SIG-M5 (cell line): ENCODE results near the gene VAMP1.
A peak's percentile ranks its signal among the peaks of the same experiment; 100 is the strongest.
"Not testable (repeated sequence)": the region's sequence is repeated elsewhere in the genome, so short reads cannot be mapped to it uniquely, and the experiment has no call there.

Source experiments
- DNase-seq: peaks from one replicate; lab custom pipeline; 2025; lab: John Stamatoyannopoulos, UW

VAMP1 gene

DNA sequence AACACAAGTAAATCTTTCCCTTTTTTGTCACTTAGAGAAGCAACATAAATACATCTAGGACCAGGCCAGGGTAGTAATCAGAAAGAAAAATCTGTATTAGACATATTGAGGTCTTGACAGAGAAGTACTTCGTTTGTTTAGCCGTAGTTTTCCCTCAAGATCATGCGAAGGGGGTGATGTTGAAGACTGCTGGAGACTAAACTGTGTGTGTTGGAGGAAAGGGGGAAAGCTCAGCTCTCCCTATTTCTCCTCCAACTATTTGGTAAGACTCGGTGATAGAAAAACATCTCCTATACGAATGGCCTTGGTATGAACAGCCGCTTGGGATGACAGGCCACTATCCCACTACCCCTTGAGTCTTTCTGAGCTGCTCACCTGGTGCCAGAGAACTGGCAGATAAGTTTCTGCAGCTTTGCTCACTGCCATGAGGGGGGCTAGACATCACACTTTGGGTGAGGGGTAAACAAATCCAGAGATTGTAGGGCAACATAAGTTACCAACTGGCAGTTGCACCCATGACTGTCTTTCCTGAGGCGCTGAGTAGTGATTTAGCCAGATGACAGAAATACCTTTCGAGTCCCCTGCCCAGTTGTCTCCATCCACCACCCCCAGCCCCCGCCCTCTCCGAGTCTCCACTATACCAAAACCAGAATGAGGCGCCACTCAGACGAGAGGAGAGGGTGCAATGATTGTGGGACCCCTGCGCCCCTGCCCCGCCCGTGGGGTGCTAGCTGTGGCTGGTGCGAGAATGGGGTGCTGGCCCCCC, 685 bp downstream of the VAMP1 start:
- no peak for DNase-seq

DNA sequence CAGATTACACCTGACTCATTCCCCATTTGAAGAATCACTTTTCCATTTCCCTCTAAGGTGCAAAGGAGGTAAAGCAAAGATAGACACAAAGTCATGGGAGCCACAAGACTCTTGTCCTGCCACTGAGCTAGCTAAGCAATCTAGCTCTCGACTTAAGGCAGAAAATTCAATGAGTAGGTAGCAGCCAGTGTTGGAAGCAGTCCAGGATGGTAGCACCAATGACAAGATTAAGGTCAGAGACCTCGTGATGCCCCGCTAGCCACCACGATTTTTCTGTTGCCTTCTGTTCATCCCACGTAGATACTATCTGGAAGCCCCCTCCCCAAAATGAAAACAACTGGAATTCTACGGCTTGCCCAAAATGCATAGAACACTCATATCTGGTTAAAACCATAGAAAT, 1.4 kb downstream of the VAMP1 start:
- no peak for DNase-seq

DNA sequence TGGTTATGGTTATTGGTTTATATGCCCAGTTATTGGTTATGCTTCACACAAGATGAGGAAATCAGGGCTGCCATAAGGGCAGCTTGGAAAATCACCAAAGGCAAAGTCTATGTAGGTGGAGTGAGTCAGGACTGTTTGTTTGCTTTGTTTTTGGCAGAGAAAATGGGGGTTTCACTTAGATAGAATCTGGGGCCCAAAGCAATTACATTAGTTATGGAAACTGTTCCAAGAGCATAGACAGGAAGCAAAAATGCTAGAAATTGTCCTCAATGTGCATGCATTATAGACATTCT, 2.2 kb downstream of the VAMP1 start:
- no peak for DNase-seq

DNA sequence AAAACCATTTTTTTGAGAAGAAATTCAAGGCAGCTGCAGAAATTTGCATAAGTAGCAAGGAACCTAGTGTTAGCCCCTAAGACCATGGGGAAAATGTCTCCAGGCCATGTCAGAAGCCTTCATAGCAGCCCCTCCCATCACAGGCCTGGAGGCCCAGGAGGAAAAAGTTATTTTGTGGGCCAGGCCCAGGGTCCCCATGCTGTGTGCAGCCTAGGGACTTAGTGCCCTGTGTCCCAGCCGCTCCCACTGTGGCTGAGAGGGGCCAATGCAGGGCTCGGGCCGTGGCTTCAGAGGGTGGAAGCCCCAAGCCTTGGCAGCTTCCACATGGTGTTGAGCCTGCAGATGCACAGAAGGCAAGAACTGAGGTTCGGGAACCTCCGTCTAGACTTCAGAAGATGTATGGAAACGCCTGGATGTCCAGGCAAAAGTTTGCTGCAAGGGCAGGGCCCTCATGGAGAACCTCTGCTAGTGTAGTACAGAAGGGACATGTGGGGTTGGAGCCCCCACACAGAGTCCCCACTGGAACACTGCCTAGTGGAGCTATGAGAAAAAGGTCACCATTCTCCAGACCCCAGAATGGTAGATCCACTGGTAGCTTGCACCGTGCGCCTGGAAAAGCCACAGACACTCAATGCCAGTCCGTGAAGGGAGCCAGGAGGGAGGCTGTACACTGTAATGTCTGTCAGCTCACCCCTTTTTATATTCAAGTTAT, 2.8 kb downstream of the VAMP1 start:
- DNase-seq: not testable (repeated sequence)

- DNase-seq: not testable (repeated sequence)
Measured at GRCh38 chr12:6466751-6467150, 3.7 kb downstream of the VAMP1 start.

DNA sequence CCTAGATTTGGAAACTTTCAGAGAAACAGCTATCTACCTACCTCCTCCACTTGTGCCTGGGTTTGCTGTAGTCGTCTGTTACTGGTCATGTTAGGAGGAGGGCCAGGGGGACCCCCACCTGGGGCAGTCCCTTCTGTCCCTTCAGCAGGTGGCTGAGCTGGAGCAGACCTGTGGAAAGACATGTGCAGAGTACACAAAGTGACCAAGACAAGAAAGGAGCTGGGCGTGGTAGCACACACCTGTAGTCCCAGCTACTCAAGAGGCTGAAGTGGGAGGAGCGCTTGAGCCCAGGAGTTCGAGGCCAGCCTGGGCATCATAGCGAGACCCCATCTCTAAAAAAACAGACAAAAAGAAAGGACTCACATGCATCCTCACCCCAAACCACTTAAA, 4.3 kb downstream of the VAMP1 start:
- no peak for DNase-seq

DNA sequence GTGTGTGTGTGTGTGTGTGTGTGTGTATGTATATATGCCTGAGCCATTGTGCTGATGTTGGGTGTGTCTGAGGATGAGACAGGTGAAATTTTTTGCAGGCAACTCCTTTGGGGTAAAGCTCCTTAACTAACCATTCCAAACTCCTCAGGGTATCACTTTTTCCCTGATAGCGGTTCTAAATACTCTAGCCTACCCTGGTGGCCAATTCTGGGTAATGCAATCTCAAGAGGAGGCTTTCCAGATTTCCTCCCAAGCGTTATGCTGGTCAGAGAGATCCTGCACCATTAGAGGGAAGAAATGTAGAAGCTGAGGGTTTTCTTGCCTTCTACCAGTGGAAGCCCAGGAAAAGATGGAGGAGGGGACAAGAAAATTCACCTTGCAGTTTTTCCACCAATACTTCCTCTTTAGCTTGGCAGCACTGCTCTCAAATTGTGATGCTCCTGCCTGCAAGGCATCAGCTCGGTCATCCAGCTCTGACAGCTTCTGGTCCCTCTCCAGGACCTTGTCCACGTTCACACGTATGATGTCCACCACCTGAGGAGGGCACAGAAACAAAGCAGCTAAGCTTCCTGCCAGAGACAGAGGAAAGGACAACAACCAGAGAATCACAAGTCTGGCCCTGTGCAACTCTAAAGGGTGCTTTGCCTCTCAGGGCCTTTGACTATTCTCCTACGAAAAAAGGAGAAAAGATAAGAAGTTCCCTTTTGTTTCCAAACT, 4.9 kb downstream of the VAMP1 start:
- DNase-seq: no peak

- no peak for DNase-seq
Measured at GRCh38 chr12:6464531-6464930, 5.9 kb downstream of the VAMP1 start.

- DNase-seq: no peak
Measured at GRCh38 chr12:6463858-6464257, 6.6 kb downstream of the VAMP1 start.

DNA sequence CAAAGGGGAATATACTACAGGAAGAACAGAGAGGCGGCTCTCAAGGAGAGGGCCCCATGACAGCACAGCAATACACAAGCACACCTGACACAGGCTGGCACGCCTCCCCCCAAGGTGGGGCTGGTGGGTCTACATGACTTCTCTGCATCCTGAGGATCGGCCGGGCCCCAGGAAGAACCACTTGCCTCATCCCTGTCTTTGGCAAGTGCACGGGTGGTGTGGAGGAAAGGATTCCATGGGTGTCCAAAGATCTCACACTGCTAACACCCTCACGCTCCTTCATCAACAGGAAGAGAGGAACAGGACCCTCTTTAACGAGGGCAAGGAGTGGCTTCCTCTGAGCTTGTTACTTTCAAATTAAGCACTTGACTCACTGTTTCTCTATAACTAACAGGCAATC, 7.3 kb downstream of the VAMP1 start:
- DNase-seq: no peak

- DNase-seq: no peak
Measured at GRCh38 chr12:6462234-6462995, 8.1 kb downstream of the VAMP1 start.

GRCh38 chr12:6461401-6462233, 8.9 kb downstream of the VAMP1 start:
- peak; percentile 98 for DNase-seq

DNA sequence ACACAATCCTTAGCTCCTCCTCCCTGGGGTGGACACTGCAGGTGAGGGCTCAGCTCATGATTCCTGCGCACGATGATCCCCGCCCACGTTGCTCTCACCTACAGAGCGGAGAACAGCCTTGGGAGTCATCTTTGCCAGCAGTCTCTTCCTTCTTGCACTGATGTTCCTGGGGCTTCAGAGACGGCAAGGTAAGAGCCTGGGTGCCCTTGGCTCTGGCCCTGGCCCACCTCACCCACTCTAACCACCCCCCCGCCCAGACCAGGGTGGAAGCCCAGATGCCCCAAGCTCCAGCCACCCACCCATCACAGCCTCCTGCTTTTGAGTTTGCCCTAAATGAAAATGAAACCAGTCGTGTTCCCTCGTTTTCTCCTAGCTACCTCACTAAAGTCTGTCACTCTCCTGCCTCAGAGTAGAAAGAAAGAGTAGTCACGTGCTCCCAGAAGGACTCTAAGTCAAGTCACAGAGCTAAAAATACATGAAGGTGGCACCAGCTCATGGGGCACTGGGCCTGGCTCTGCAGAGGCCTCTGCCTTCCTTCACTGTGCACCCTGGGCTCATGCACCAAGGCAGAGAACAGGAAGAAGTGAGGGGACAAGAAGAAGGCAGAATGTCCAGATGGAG, 9.6 kb downstream of the VAMP1 start:
- no peak for DNase-seq

- DNase-seq: no peak
Measured at GRCh38 chr12:6459004-6459337, 11.5 kb downstream of the VAMP1 start.

- no peak for DNase-seq
Measured at GRCh38 chr12:6458281-6459003, 12.0 kb downstream of the VAMP1 start.

DNA sequence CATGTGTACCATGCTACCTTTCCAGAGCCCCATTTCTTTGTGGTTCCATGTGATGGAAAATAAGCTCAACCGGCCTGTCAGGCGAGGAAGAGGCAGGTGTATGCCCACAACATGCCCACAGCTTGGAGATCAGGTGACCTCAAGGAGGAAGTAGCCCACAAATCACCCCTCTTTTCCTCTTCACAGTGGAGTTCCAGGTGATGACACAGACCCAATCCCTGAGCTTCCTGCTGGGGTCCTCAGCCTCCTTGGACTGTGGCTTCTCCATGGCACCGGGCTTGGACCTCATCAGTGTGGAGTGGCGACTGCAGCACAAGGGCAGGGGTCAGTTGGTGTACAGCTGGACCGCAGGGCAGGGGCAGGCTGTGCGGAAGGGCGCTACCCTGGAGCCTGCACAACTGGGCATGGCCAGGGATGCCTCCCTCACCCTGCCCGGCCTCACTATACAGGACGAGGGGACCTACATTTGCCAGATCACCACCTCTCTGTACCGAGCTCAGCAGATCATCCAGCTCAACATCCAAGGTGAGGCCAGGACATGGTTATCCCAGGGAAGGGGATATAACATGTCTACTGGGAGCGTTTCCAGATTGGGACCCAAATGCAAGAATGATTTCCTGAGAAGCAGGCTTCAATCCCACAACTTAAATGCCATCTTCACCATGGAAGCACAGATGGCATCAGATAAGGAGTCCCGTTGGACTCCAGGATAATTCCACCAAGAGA, 13.1 kb downstream of the VAMP1 start:
- DNase-seq: no peak

DNA sequence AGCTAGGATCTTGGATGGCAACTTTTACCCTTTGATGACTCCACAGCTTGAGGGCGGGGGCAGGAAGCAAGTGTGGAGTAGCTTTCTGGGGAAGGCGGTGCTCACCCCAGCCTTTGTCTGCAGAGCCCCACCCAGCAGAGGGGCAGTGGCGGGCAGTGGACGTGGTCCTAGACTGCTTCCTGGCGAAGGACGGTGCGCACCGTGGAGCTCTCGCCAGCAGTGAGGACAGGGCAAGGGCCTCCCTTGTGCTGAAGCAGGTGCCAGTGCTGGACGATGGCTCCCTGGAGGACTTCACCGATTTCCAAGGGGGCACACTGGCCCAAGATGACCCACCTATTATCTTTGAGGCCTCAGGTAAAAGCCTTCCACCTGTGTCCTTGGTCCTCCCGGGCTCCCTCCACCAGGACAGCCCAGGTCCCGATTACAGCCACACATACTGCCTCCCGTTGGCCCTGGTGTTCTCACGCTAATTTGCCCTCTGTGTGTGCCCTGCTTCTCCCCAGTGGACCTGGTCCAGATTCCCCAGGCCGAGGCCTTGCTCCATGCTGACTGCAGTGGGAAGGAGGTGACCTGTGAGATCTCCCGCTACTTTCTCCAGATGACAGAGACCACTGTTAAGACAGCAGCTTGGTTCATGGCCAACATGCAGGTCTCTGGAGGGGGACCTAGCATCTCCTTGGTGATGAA, 17.4 kb downstream of the VAMP1 start:
- DNase-seq: no peak

GRCh38 chr12:6452245-6452943, 18.1 kb downstream of the VAMP1 start:
- DNase-seq: no peak
